HL-60 (cell line): ENCODE measurements around the gene ASCC3.

Experiments used
- CTCF ChIP-seq: IDR thresholded peaks from one replicate; pipeline ENCODE4 v1.5.1; 2011; ENCODE audit warnings: low read length, control low read depth, inconsistent platforms; ENCODE audit not compliant: insufficient read depth
- REST ChIP-seq: IDR thresholded peaks from 2 replicates; pipeline ENCODE4 v1.6.1; 2012; ENCODE audit warnings: low read depth; ENCODE audit not compliant: insufficient replicate concordance

GRCh38 chr6:100865525-100865924 is 15.6 kb downstream of the ASCC3 start:
- TF ChIP-seq REST (no peak), CTCF (no peak)
